ENCODE data around the gene EIF4E3.

Gene EIF4E3

DNA sequence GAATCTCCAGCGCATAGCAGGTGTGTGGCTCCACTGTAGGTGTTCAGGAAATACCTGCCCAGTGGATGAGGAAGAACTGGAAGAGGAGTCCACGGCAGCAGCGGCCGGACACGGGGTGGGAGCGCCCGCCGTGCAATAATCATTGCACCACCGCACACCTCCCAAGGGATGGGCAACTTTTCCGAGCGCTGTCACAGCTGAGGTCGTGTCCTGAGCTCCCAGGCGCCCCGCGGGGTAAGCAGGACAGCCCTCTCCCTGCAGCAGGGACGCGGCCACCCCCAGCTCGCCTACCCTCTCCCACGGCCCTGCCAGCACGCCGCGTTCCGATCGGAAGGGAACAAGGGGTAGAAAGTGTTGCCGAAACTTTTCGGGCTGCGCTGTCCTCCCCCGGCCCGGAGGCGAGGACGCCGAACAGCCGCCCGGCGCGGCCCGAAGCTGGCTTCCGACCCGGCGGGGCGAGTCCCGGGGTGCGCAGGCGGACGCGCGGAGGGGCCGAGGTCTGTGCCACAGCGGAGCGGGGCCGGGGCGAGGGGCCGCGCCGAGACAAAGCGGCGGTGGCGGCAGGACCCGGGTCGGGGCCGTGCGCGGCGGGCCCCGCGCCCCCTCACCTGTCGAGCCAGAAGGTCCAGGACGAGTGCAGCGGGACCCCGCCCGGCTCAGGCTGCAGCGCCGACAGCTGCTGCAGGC is 475 bp downstream of the EIF4E3 start:
- peak overlapping the region; percentile 62 to 81 (median 72) for H3K4me3 ChIP-seq
- H3K27ac ChIP-seq = peak overlapping the region; percentile 41 to 90 (median 77)

DNA sequence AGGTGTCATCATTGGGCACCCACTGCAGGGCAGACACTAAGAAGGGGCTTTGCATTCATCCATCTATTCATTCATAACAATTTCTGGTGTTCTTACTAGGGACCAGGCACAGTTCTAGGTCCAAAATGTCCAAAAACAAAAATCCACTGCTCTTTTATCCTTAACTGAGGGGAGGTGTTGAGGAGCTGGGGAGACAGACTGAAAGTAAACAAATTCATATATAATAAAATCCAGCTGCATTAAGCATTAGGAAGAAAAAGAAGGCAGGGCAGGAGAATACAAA is 1.1 kb downstream of the EIF4E3 start:
- peak overlapping the region; percentile 62 to 81 (median 72) for H3K4me3 ChIP-seq
- peak overlapping the region in 14 of 21 experiments; percentile 42 to 90 (median 78) for H3K27ac ChIP-seq

DNA sequence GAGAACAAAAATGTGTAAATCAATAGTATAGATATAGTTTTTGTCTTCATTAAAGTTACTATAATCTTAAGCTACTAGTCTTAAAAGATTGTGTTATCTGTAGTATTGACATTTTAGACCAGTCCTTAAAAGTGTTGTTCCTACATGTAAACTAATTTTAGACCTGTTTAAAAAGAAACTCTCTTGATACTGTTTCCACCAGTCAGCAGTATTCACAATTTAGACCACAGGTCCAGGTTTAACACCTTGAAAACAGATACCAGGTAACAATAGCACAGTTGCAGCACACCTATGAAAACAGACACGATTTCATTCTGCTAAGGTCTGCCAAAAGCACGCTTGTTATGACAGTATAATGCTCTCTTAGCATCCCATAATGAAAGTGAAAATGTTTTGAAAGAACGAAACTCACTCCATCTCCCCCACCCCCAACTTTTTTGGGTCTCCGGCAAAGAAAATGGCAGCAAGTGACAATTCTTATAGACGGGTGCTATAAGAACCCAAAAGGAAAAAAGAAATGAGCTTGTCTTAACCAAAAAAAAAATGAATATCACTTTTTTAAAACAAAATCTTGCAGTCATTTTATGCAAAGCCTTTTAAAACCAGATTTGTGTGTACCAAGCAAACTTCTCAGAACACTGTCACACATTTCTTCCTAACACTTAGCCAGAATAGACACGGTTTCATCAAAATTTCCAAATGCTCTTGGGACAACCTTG is 1.6 kb downstream of the EIF4E3 start:
- Histone ChIP-seq H3K4me3 (peak overlapping the region in 6 of 7 experiments; percentile 63 to 81 (median 74)), H3K27ac (peak overlapping the region in 7 of 21 experiments; percentile 53 to 90 (median 81))

DNA sequence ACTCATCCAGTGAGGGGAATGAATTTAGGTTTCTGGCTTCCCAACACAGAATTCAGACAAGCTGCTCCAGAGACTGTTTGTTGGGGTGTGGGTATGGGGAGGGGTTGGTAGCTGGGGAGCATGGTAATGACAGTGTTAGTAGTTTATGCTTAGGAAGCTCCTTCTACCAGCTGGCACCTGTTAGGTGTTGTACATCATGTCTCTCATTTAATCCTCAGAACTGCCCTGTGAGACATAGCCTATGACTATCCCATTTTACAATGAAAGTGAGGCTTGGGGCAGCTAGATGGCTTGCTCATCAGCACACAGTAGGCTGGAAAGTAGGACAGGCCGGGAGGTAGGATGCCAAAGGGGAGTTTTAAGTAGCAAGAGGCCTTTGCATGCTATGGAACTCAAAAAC is 2.5 kb downstream of the EIF4E3 start:
- Histone ChIP-seq H3K27ac (peak overlapping the region in 5 of 21 experiments; percentile 4 to 90 (median 11)), H3K4me3 (no peak overlapping the region)

DNA sequence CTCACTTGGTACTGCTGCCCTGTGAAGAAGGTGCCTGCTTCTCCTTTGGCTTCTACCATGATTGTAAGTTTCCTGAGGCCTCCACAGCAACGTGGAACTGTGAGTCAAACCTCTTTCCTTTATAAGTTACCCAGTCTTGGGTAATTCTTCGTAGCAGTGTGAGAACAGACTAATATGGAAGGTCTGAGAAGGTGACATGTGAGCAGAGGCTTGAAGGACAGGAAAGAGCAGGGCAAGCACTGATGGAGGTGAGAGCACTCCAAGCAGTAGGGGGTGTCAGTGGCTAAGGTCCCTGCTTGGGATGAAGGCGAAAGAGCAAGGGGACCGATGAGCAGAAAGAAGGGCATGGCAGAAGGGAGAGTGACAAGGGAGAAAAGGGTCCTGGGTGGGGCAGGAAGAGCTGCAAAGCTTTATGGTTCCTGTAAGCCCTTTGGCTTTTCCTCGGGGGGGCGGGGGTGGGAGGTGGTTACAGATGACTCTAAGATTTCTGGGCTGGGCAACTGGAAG is 3.5 kb downstream of the EIF4E3 start:
- Histone ChIP-seq H3K4me3 (no peak overlapping the region), H3K27ac (peak overlapping the region in 5 of 21 experiments; percentile 7 to 90 (median 45))

GRCh38 chr3:71721002-71721401 is 4.2 kb downstream of the EIF4E3 start:
- Histone ChIP-seq H3K27ac (peak overlapping the region in 4 of 21 experiments; percentile 7 to 90 (median 52)), H3K4me3 (no peak overlapping the region)

DNA sequence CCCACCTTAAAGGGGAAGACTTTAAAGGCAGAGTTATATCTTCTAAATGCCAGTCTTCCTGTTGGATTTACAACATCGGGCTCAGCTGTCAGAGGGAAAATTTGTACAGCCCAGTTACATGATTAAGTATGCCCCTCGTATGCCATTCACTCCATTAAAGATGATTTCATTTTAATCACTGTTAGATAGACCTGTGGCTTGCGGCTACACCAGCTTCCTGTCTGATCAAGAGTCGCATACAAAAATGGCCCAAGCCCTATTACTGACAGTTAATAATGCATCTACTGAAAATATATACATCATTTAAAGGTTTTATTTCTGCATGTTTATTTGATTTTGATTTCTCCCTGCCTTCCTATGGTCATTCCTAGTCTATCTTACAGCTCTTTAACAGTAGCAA is 7.1 kb downstream of the EIF4E3 start:
- Histone ChIP-seq H3K27ac (peak overlapping the region in 3 of 21 experiments; percentile 20 to 64 (median 47)), H3K4me3 (no peak overlapping the region)

GRCh38 chr3:71714595-71714994 is 10.6 kb downstream of the EIF4E3 start:
- H3K4me3 ChIP-seq = no peak overlapping the region
- H3K27ac ChIP-seq = no peak overlapping the region

GRCh38 chr3:71713041-71713440 is 12.2 kb downstream of the EIF4E3 start:
- Histone ChIP-seq H3K4me3 (no peak overlapping the region), H3K27ac (no peak overlapping the region)

- Histone ChIP-seq H3K27ac (no peak overlapping the region), H3K4me3 (no peak overlapping the region)
Measured at GRCh38 chr3:71710906-71711494, 14.2 kb downstream of the EIF4E3 start.

DNA sequence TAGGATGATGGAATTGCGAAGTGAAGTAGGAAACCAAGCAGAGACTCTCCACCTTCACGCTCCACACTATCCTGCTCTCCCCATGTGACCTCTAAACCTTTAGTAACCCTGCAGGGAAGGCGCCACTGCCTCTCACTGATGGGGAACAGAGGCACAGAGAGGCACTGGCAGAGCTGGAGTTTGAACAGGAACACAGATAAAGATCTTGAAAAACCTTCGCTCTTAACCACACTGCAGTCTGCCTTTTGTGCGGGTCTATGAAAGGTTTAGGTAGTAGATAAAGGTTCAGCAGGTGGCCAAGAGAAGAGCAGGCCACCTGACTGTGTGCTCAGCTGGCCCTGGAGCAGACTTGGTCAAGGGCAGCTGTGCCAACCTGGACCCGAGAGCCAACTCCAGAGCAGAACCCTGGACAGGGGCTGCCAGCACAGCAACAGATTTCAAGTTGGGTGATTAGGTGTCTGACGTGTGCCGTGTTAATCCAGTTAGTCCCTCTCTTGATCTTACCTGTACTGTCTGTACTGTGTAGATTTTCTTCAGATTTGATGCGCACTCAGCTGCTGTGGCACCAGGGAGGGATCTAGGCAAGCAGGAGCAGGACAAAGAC is 15.2 kb downstream of the EIF4E3 start:
- no peak overlapping the region for H3K4me3 ChIP-seq
- no peak overlapping the region for H3K27ac ChIP-seq

GRCh38 chr3:71708476-71709105 is 16.6 kb downstream of the EIF4E3 start:
- no peak overlapping the region for H3K27ac ChIP-seq

GRCh38 chr3:71707595-71707994 is 17.6 kb downstream of the EIF4E3 start:
- Histone ChIP-seq H3K4me3 (no peak overlapping the region), H3K27ac (no peak overlapping the region)

More at GRCh38 chr3:71708476-71709105, 16.6 kb downstream of the EIF4E3 start:
- no peak overlapping the region for H3K4me3 ChIP-seq

GRCh38 chr3:71705681-71706080 is 19.5 kb downstream of the EIF4E3 start:
- no peak overlapping the region for H3K4me3 ChIP-seq
- H3K27ac ChIP-seq = no peak overlapping the region

DNA sequence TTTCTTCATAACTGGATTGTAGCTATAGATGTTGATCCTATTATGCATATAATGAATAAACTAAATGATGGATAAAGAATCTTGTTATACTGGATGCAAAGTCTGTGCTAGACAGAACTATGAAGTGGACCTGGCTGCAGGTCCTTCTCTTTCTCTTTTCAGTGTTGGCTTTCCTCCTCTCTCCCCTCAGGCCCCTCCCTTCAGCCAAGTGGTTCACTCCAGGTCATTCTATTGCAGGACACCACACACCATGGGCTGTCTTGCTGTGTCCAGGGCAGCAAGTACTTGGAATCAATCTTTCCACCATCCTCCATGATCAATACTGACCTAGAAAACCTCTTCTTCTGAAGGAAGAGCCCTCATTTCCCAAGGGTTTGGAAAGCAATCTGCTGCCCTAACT is 20.3 kb downstream of the EIF4E3 start:
- H3K4me3 ChIP-seq = no peak overlapping the region
- H3K27ac ChIP-seq = peak overlapping the region in 1 of 21 experiments; percentile 82

DNA sequence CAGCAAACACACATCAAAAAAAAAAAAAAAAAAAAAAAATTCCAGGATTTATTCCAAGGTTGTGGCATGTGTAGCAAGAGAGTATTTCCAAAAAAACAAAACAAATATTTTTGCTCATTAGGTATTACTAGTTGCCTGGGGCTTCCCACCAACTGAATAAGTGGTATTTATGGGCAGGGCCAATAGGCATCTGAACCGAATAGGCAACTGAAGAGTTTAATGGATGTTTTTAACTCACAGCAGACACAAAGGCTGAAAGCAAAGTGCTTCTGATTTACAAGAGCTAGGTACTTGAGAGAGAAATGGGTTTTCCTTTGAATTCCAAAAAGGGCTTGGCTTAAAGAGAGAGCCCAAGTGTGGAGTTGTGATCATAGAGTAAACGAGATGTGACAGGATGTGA is 21.4 kb downstream of the EIF4E3 start:
- H3K27ac ChIP-seq = peak overlapping the region in 2 of 21 experiments; percentile 34 to 82
- no peak overlapping the region for H3K4me3 ChIP-seq

- H3K4me3 ChIP-seq = no peak overlapping the region
- H3K27ac ChIP-seq = peak overlapping the region in 6 of 21 experiments; percentile 2 to 66 (median 12)
Measured at GRCh38 chr3:71702131-71703024, 22.8 kb downstream of the EIF4E3 start.

DNA sequence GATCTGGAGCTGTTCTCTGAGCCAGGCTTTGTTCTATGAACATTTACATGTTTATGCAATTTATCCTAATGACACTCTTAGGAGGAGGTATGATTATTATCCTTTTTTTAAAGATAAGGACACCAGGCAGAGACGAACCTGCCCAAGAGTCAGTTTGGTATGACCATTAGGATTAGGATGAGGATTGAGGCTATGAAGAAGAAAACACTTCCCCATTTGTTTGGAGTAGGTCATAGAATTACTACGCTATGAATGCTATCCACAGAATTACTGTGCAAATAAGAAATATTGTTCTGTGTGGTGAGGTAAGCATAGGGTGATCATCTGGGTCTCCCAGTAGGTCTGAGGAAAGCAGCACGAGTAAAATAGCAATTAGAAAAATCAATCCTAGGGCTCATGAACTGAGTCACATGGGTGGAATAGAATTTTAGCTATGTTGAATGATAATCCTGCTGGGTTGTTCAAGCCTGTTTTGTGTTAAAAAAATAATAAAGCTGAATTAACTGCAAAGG is 23.9 kb downstream of the EIF4E3 start:
- Histone ChIP-seq H3K4me3 (no peak overlapping the region), H3K27ac (no peak overlapping the region)

All from skin epidermis (tissue), 12 donors.